ENCODE measurements around the gene SLC39A3. TPM values are rescaled to one million over a fixed set of nuclear protein-coding genes. Genes with fewer than 3 reads are reported as not detected.

The SLC39A3 gene
- polyA plus RNA-seq, 4 donors, result 25.4 to 39.0 (median 29.7) TPM

Other genes with a start within 250 kb of the SLC39A3 start
- 1 to 10 TPM; 5.2 to 7.7 (median 7.0) TPM for gene GNG7, start 37.3 kb downstream of the SLC39A3 start, polyA plus RNA-seq (ENCODE audit: insufficient read length in 4 of 4)
- gene DIRAS1, start 18.6 kb downstream of the SLC39A3 start, polyA plus RNA-seq (ENCODE audit: insufficient read length in 4 of 4), result 1 to 10 TPM; 2.5 to 5.0 (median 3.4) TPM
- gene SGTA, start 43.3 kb upstream of the SLC39A3 start, polyA plus RNA-seq (ENCODE audit: insufficient read length in 4 of 4), result 10 to 100 TPM; 45.4 to 74.1 (median 64.4) TPM
- gene THOP1, start 45.5 kb upstream of the SLC39A3 start, polyA plus RNA-seq (ENCODE audit: insufficient read length in 4 of 4), result 10 to 100 TPM; 39.5 to 66.8 (median 53.9) TPM
- gene ZNF554, start 79.9 kb upstream of the SLC39A3 start, polyA plus RNA-seq (ENCODE audit: insufficient read length in 4 of 4), result 10 to 100 TPM in 2 of 4 donors, 1 to 10 TPM in 2; 8.1 to 11.1 (median 9.4) TPM
- gene ZNF555, start 101.5 kb upstream of the SLC39A3 start, polyA plus RNA-seq (ENCODE audit: insufficient read length in 4 of 4), result 10 to 100 TPM; 11.0 to 14.3 (median 12.0) TPM
- 1 to 10 TPM in 1 of 4 donors, under 1 TPM in 3; 0.43 to 1.1 (median 0.74) TPM for gene ZNF556, start 127.3 kb upstream of the SLC39A3 start, polyA plus RNA-seq (ENCODE audit: insufficient read length in 4 of 4)
- gene ZNF57, start 160.9 kb upstream of the SLC39A3 start, polyA plus RNA-seq (ENCODE audit: insufficient read length in 4 of 4), result 1 to 10 TPM; 5.9 to 9.4 (median 7.1) TPM
- 1 to 10 TPM; 7.2 to 8.5 (median 7.8) TPM for gene ZNF77, start 205.0 kb upstream of the SLC39A3 start, polyA plus RNA-seq (ENCODE audit: insufficient read length in 4 of 4)
- 10 to 100 TPM in 3 of 4 donors, 1 to 10 TPM in 1; 6.4 to 11.4 (median 10.5) TPM for gene TLE6, start 237.5 kb upstream of the SLC39A3 start, polyA plus RNA-seq (ENCODE audit: insufficient read length in 4 of 4)